K562 (cell line): ENCODE measurements around the gene TRA2B.
A peak's percentile ranks its signal among the peaks of the same experiment; 100 is the strongest.

ENCODE experiments used
- ATF3 ChIP-seq, 2 experiments: fragments of 450-650 bp in 1 of 2; sonication (generic) in 1 of 2; formaldehyde crosslinking in 1 of 2; IDR thresholded peaks in 1 of 2; conservative IDR thresholded peaks in 1 of 2; 2 replicates each; pipeline versions ENCODE4 v1.6.1 to v1.8.1; 2016 to 2023; ENCODE audit warnings: mild to moderate bottlenecking in 2 of 2, moderate library complexity in 2 of 2, inconsistent platforms in 1 of 2, missing genetic modification reagents in 1 of 2
- BACH1 ChIP-seq: fragments of 200-800 bp; sonication (Bioruptor generic); IDR thresholded peaks from 2 replicates; pipeline ENCODE4 v1.6.1; 2016; ENCODE audit warnings: missing genetic modification characterization, missing compliant biosample characterization
- CTBP1 ChIP-seq: fragments of 450-650 bp; IDR thresholded peaks from 2 replicates; pipeline ENCODE4 v1.6.1; 2016; ENCODE audit warnings: borderline replicate concordance
- CTCF ChIP-seq, 3 experiments: IDR thresholded peaks in 2 of 3; conservative IDR thresholded peaks in 1 of 3; 2 replicates each; pipeline ENCODE4 v1.5.1; 2011 to 2012; ENCODE audit warnings: low read length in 3 of 3, mild to moderate bottlenecking in 3 of 3, control low read depth in 2 of 3, improper control_type of control experiment in 1 of 3, inconsistent platforms in 1 of 3, low read depth in 1 of 3, mixed read lengths in 1 of 3, moderate library complexity in 1 of 3; ENCODE audit not compliant: insufficient read depth in 2 of 3
- FOXK1 ChIP-seq: sonication (generic); formaldehyde crosslinking; IDR thresholded peaks from 2 replicates; pipeline ENCODE4 v1.8.0; 2022; ENCODE audit warnings: missing genetic modification reagents, mild to moderate bottlenecking, borderline replicate concordance
- SP2 ChIP-seq: IDR thresholded peaks from 2 replicates; pipeline ENCODE4 v1.6.1; 2011; ENCODE audit warnings: mild to moderate bottlenecking, low read depth, low read length, moderate library complexity; ENCODE audit not compliant: poor library complexity, severe bottlenecking; ENCODE audit errors: extremely low read depth
- ZNF124 ChIP-seq: sonication (generic); formaldehyde crosslinking; IDR thresholded peaks from 2 replicates; pipeline ENCODE4 v1.8.1; 2022; ENCODE audit warnings: missing genetic modification reagents

- TF ChIP-seq CTBP1: 0 out of 2 replicates have a peak, but pooled peaks have one; percentile 38
- TF ChIP-seq SP2: no peak
- no peak for TF ChIP-seq ZNF124 (CRISPR knock-in tag)
- no peak for TF ChIP-seq ATF3 (IDR thresholded peaks at IDR 0.05)
- TF ChIP-seq ATF3 (CRISPR knock-in tag; conservative IDR thresholded peaks at IDR 0.05): no peak
- no peak for TF ChIP-seq BACH1 (tag)
- TF ChIP-seq CTCF (IDR thresholded peaks at IDR 0.05 in 2 of 3, conservative IDR thresholded peaks at IDR 0.05 in 1 of 3; ENCODE audit: insufficient read depth in 2 of 3, low read depth in 1 of 3, low read length in 3 of 3): peak; percentile 85 to 92 (median 86)
- no peak for TF ChIP-seq FOXK1 (CRISPR knock-in tag)
Observed at GRCh38 chr3:185983495-185984141, 45.8 kb upstream of the TRA2B start.
